ENCODE data around the gene TRPV2. TPM values are rescaled to one million over a fixed set of nuclear protein-coding genes. Genes with fewer than 3 reads are reported as not detected.
A peak's percentile ranks its signal among the peaks of the same experiment; 100 is the strongest.
"Not testable (repeated sequence)": the region's sequence is repeated elsewhere in the genome, so short reads cannot be mapped to it uniquely, and the experiment has no call there.

The TRPV2 gene
- total RNA-seq, 1 donor from 2014 or later, result 1.7 TPM

GRCh38 chr17:16398270-16399267 is 16.8 kb upstream of the TRPV2 start:
- H3K27ac Mint-ChIP-seq, result no peak overlapping the region

DNA sequence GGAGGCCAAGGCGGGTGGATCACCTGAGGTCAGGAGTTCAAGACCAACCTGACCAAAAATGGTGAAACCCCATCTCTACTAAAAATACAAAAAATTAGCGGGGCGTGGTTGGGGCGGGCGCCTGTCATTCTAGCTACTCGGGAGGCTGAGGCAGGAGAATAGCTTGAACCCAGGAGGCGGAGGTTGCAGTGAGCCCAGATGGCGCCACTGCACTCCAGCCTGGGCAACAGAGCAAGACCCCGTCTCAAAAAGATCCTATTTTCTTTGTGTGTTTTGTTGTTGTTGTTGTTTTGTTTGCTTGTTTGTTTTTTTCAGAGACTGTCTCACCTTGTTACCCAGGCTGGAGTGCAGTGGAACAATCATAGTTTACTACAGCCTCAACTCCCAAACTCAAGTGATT is 11.5 kb upstream of the TRPV2 start:
- not testable (repeated sequence) for H3K27me3 Mint-ChIP-seq, H3K27ac Mint-ChIP-seq, H3K36me3 Mint-ChIP-seq

More at GRCh38 chr17:16398270-16399267, 16.8 kb upstream of the TRPV2 start:
- TF ChIP-seq CTCF (conservative IDR thresholded peaks at IDR 0.05), result no peak
- Mint-ChIP-seq H3K9me3 (no peaks in the 10 kb centered on the region), H3K27me3 (no peaks in the 10 kb centered on the region), H3K4me1 (ENCODE audit: unreplicated experiment) (peaks cover 16% of the 10 kb centered on the region), H3K36me3 (no peaks in the 10 kb centered on the region), H3K4me3 (no peak overlapping the region)
- DNase-seq (ENCODE audit: extremely low spot score, unreplicated experiment), result no peak

DNA sequence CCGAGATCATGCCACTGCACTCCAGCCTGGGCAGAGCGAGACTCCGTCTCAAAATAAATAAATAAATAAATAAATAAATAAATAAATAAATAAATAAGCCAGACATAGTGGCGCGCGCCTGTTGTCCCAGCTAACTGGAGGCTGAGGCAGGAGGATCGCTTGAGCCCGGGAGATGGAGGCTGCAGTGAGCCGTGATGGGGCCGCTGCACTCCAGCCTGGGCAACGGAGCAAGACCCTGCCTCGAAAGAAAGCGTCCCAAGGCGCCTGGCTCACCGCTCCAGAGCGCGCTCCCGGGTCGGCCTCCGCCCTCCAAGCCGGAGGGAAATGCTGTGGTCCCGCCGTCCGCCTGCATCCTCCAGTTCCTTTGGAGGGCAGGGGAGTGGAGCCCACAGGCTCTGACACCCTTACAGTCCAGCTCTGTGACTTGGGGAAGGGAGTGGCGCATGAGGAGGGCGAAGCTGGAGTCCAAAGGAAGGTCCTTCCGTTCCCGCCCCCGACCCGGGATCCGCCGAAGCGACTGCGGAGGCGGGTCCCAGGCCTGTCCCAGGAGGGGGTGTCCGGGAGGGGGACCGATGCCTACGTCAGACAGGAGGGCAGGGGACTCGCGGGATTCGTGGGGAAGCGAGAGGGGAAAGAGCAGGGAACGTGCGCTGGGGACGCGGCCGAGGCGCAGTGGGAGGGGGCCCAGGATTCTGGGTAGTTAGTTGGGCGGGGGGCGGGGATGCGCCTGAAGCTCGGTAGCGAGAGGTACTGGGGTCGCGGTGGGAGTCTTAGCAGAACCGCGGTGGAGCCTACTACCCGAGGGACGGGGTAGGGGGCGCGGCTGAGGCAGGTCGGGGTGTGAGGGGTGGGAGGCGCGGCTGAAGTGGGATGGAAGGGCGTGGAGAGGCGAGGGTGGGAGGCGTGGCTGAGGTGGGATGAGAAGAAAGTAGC is 8.4 kb upstream of the TRPV2 start:
- DNase-seq (ENCODE audit: extremely low spot score, unreplicated experiment), result no peak
- no peak for TF ChIP-seq CTCF (conservative IDR thresholded peaks at IDR 0.05)
- Mint-ChIP-seq H3K4me3 (peak overlapping the region; percentile 77), H3K36me3 (no peaks in the 10 kb centered on the region), H3K27ac (no peak overlapping the region), H3K4me1 (ENCODE audit: unreplicated experiment) (peaks cover 10% of the 10 kb centered on the region), H3K9me3 (no peaks in the 10 kb centered on the region), H3K27me3 (peaks cover 2% of the 10 kb centered on the region)

More for the DNA sequence above, 11.5 kb upstream of the TRPV2 start:
- not testable (repeated sequence) for DNase-seq (ENCODE audit: extremely low spot score, unreplicated experiment); H3K4me3 Mint-ChIP-seq; H3K9me3 Mint-ChIP-seq
- H3K4me1 Mint-ChIP-seq (ENCODE audit: unreplicated experiment), result peaks cover 17% of the 10 kb centered on the region

GRCh38 chr17:16407911-16408588 is 7.3 kb upstream of the TRPV2 start:
- TF ChIP-seq CTCF (conservative IDR thresholded peaks at IDR 0.05), result no peak
- peak overlapping the region; percentile 83 for H3K4me3 Mint-ChIP-seq
- H3K4me1 Mint-ChIP-seq (ENCODE audit: unreplicated experiment), result peaks cover 10% of the 10 kb centered on the region
- H3K27me3 Mint-ChIP-seq, result peaks cover 2% of the 10 kb centered on the region
- DNase-seq (ENCODE audit: extremely low spot score, unreplicated experiment), result no peak
- H3K36me3 Mint-ChIP-seq, result no peaks in the 10 kb centered on the region
- H3K9me3 Mint-ChIP-seq, result no peaks in the 10 kb centered on the region
- H3K27ac Mint-ChIP-seq, result peak overlapping the region; percentile 65

- H3K27me3 Mint-ChIP-seq, result peaks cover 3% of the 10 kb centered on the region
- TF ChIP-seq CTCF (conservative IDR thresholded peaks at IDR 0.05), result no peak
- H3K4me3 Mint-ChIP-seq, result no peak overlapping the region
- no peaks in the 10 kb centered on the region for H3K9me3 Mint-ChIP-seq
- no peak for DNase-seq (ENCODE audit: extremely low spot score, unreplicated experiment)
- peaks cover 14% of the 10 kb centered on the region for H3K4me1 Mint-ChIP-seq (ENCODE audit: unreplicated experiment)
- no peaks in the 10 kb centered on the region for H3K36me3 Mint-ChIP-seq
- no peak overlapping the region for H3K27ac Mint-ChIP-seq
Measured at GRCh38 chr17:16417399-16417798, 2.0 kb downstream of the TRPV2 start.

Measured in type B pancreatic cell (in vitro differentiated cells).